T-helper 2 cell treated with Interferon-gamma antibody and Interleukin-4, amounts not matched to agents 100 ng/mL and 5 ng/mL, for 36 hours (primary cell): ENCODE measurements around the gene KCNQ5. TPM values are rescaled to one million over a fixed set of nuclear protein-coding genes. Genes with fewer than 3 reads are reported as not detected.
"Not testable (repeated sequence)": the region's sequence is repeated elsewhere in the genome, so short reads cannot be mapped to it uniquely, and the experiment has no call there.

Experiments
- intact Hi-C: fragments of 100-400 bp; cut with micrococcal nuclease; formaldehyde crosslinking; loops from one replicate; pipeline ENCODE4 v1.15.1; 2023
- total RNA-seq: library from RNA; stranded (reverse); gene quantifications from 2 replicates; pipeline ENCODE4 v1.2.3, GENCODE V29; 2022

KCNQ5 gene
- total RNA-seq, 1 donor from 2014 or later = 13.7 TPM

DNA sequence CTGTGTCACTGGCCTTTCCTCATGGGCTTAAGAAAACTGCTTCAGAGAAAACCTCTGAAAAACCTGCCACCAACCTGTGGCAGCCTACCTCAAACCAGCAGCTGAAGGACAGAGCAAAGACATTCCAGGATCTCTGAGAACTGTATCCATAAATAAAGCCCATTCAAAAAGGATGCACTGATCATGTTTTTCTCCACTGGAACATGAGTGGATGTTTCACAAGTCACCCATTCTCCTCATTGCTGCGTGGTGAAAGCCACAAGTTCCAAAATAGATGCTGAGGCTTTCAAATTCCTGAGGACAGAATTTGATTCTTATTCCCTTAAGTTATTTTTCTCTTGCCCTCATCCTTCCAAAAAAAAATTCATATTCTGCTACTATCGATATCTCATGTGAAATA lies 322.8 kb downstream of the KCNQ5 start:
- intact Hi-C loops = no loop called here

DNA sequence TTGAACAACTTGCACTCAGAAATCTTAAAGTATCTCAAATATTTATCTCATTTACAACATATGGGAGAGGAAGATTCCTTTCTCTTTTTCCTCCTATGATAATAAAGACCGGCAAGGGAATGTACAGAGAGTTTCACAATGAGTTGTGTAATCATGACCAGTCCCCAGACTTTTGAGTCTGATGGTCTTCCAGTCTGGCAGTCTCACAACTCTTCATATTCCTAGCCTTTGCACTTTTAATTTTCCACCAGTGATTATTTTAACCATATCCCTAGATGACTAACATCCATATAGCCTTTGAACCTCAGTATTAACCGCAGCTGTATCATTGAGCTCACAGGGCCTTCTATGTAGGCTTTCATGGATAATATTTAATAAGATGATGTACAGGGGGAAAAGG lies 324.9 kb downstream of the KCNQ5 start:
- intact Hi-C loops = no loop called here

DNA sequence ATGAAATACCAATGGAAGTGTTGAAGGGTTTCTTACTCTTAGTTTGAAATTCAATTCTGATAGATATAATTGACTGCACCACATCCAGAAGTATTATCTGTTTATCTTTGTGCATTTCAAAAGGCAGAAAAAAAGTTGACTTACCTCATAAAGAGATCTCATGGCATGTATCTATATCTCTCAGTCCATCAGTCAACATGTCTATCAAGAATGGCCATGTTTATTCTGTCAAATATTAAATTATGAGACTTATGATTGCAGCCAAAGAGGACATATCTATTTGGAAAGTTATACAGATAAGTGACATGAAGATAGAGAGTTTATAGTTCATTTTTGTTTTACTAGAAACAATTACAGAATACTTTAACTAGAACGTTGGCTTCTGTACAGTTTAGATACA lies 325.7 kb downstream of the KCNQ5 start:
- intact Hi-C loops = no loop called here

DNA sequence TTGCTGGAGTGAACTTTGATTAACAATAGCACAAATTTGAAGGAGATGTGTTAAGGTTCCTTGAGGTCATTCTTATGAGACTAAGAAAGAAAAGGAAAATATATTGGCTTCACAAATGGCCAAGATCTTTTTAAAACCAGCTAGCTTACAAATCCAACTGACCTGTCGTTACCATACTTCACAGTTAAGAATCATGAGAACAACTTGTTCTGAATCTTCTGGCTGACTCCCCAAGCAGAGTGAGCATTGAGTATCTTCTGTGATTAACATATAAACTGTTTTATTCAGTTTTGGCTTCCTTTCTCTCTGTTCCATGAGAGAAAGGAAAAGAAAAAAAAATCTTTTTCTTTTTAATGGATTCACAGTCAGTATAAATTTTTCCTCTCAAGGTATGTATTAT lies 326.3 kb downstream of the KCNQ5 start:
- intact Hi-C loops = no loop called here

DNA sequence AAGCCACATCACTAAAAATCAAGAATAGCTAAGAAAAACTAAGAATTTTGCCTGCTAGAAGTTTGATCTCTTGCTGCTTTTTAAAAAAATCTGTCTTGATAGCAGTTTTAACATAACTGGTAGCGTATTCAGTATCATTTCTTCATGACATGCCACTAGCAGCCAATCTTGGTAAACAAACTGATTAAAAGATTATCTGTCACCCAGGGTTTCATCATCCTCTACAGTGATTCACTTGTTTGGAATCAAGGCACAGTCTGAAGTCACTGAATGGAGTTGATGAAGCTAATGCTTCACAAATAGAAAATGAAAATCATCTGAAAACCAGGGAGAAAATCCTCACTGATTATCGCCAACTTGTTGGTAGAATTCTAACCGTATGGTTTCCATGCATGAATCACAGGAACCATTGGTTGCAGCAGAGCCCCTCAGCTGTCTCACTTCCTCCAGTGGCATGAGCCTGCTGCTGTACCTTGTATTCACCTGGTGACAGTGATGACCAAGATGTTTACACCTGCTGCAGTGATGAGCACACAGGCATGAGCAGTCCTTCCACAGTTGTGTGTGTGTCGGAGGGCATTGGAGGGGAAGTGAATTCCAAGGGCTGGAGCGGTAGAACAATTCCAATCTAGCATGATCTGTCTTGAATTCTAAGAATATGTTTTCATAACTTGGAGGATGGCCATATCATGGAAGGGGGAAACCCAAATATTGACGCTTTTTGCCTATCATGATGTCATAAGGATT lies 328.4 kb downstream of the KCNQ5 start:
- intact Hi-C loops = no loop called here

DNA sequence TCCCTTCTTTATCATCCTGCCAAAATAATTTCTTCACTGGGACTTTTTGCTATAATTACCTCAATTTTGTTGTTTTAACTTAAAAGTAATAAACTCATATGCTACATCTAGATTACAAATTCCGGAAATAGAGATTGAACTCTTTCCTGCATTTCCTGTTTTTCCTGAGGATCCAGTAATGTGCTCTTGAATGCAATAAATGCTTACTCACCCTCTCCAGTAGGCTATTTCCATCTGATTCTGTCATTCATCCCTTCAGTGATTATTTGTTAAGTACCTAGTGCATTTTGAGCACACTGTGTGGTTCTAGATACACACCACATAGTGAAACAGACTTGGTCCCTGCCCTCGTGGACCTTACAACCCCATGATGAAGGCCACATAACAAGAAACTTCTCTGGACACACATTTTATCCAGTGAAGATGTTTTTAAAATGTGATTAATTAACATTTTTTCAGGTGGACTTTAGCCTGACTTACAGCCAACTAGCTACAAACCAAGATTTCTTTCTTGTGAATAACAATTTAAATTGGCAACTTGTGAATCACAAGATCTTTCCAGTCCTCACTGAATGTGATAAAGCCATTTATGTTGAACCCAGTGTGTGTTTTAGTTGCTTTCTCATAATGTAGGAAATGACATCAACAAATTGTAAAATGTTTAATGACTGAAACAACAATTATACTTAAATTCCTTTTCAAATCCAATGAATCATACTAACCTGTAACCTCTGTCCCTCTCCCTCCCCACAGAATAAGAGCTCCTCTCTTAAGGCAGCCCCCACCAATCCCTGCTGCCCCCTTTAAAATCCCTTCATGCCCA lies 331.2 kb downstream of the KCNQ5 start:
- intact Hi-C loops = no loop called here

DNA sequence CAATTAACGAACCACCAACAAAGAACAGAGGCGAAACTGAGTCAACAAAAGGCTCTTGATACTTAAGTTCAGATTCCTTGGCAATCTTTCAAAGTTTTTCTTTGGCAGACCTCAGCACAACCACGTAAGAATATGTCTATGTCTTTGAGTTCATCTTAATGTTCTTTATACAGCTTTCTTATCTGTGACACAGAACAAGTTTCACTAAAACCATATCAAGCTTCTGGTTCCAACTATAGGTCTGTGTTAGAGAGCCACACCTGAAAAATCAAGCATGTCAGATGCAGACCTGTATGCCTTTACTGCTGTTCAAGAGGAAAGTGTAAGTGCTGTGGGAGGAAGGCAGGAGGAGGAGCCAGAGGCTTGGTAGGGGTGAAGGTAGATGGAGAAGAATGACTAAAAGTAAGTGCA lies 332.1 kb downstream of the KCNQ5 start:
- intact Hi-C loops = no loop called here

DNA sequence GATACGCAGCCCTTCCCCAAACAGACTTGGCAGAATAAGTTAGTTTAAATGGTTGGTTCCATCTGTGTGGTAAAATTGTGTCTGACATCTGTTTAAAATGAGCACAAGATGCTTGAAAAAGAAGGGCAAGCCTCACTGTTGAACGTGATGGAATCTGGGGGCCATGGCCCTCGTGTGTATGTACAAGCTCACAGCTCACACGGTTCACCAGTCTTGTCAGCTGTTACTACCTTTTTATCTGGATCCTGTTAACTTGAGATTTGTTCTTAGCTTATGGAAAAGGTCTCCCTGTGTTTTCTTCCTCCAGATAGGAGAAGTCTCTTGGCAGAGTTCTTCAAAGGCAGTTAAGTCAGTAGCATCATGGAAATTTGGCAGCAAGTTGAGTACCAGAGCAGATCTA lies 332.9 kb downstream of the KCNQ5 start:
- intact Hi-C loops = no loop called here

DNA sequence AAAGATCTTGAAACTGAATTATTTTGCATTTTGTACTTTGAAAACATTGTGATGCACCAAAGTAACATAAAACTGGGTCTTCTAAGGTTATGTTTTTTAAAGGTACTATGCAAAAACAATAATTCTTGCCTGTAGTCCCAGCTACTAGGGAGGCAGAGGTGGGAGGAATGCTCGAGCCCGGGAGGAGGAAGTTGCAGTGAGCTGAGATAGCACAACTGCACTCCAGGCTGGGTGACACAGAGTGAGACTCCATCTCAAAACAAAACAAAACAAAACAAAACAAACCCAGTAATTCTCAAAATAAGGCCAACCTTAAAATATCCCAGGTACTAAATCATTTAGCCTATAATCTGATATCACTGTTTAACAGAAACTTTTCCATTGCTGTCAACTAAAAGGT lies 333.8 kb downstream of the KCNQ5 start:
- intact Hi-C loops = no loop called here

DNA sequence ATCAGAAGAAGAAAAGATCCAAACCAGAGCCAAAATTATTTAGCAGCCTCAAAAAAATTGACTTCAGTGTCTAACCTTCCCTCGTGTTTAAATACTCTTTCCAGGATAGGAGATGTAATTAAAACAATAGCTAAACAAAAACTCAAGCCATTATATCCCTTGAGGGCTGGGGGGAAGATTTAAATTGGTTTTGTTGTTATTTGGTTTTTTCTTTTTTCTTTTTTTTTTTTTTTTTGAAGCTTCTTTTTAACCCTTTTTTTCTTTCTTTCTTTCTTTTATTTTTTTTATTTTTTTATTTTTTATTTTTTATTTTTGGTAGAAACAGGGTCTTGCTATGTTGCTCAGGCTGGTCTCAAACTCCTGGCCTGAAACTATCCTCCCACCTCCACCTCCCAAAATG lies 334.4 kb downstream of the KCNQ5 start:
- intact Hi-C loops = no loop called here

DNA sequence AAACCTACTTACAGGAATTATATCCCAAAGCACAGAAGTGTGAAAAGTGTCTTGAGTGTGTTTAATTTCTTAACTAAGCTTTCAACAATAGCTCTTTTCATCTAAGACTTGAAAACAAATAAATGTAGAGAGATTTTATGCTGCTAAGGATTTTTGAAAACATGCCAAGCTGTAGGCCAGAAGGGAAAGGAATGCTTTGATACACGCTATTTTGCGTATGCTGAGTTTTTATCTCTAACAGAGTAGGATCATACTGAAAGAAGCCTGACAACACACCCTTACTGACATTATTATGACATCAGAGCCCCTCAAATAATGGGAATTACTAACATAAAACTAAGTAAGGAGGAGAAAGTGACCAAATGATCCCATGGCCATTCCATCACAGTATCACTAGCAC lies 338.0 kb downstream of the KCNQ5 start:
- intact Hi-C loops = no loop called here

DNA sequence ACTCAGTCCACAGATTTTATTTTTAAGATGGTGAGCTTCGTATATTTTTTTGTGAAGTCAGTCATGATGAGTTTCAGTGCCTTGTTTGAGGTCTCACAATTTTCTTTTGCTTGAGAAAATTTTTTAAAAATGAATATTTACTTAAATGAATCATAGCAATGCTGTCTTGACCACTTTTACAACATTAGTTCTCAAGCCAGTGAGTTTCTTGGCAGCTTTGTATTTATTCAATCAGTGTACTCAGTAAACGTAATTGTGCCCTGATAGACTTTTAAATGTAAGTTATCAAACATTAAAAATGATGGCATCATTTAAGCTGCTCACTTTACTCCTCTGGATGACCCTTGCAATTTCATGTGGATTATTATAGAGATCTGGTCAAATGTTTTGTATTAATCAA lies 342.1 kb downstream of the KCNQ5 start:
- intact Hi-C loops = no loop called here

DNA sequence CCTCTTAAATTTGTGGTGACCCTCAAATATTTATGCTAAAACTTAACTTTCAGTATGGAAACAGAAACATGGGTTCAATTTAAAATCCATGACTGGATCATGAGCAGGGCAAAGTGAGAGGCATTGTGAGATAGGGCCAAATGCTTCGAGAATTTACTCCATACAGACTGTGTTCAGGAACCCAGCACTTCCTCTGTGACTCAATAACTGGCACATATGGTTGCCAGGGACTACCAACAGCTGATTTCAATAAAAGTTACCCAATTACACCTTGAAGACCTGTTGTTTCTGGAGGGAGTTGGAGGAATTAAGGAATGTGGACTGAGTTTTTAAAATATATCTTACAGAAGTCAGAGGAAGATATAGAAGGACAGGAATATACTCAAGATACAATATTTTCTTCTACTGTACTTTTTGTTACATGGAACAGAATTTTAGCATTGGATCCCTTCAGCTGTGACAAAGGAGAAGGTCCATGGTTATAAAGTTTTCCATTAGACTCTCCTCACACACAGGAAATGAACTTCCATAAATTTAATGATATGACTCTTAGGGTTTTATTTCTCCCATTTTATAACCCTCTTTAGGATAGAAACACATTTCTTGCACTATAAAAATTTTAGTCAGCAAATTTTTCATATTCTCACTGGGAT lies 344.9 kb downstream of the KCNQ5 start:
- intact Hi-C loops = no loop called here

DNA sequence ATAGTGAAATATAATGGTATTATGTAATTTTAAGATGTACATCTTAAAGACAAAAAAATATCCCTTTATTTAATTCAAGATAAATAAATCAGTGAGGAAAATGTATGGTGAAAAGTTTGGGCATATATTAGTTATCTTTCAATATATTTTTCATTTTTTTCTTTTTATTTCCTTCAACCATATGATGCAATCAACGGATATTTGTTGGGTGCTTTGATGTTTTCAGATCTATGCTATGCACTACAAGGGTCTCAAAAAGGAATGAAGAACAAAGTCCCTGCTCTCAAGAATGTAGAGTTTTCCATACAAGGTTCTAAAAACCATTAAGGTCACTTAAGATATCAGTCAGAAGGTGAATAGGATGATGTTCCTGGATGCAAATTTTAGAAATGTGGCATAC lies 345.5 kb downstream of the KCNQ5 start:
- intact Hi-C loops = no loop called here

DNA sequence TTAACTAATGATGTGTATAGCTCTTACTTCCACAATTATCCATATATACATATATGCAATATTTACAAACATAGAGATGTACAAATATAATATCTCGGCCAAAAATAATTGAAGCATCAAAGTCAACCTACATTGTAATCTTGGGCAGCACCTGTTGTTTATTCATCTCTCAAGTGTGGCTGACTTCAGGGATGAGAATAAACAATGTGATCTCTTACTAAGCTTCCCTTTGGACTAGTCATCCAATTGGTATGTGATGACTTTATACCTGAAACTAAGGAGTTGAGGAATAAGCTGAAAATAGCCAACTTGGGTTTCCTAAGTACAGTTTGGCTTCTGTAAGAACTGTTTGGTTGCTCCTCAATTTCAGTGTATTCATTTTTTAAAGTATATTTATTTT lies 346.8 kb downstream of the KCNQ5 start:
- intact Hi-C loops = no loop called here

DNA sequence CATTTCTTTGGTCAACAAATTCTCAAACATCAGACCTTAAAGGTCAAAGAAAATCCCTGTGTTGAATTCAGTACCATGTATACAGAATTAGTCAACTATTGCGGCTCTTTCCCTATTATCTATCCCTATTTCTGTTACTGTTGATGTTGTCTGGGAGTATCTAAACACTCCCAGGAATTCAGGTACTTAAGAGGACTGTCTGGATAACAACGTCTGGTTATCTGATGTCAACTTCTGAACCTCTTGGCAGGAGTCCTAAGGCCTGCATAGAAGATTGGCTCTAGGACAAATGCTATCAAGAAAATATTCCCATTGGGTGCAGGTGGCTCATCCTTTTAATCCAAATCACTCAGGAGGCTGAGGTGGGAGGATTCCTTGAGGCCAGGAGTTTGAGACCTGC lies 347.8 kb downstream of the KCNQ5 start:
- intact Hi-C loops = no loop called here

DNA sequence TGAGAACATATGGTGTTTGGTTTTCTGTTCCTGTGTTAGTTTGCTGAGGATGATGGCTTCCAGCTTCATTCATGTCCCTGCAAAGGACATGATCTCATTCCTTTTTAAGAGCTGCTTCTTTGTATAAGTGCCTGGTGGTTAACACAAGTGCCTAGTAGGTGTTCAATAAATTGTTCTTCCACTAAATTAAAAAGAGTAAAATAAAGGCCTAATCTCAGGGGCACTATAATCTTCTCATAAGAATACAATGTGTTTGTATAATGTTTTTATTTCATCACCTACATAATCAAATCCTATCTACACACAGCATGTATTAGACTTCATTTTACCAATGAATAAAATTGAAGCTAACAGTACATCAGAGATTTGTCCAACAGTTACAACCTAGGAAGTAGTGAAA lies 350.7 kb downstream of the KCNQ5 start:
- intact Hi-C loops = no loop called here

DNA sequence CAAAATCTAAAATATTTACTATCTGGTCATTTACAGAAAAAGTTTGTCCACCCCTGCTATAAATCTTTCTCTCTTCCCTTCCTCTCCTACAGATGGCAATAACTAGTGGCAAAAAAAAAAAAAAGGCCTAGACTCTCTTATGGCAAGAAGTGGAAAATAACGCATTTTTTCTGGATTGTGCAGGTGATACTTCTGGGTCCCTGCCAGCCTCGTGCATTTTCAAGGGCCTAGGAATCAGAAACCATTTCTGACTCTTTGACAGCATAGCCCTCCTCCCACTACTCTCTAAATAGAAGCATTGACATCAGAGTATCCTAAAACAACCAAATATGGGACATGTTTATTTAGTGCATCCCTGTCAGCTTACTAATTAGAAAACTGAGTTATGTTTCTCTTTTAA lies 352.4 kb downstream of the KCNQ5 start:
- intact Hi-C loops = no loop called here

DNA sequence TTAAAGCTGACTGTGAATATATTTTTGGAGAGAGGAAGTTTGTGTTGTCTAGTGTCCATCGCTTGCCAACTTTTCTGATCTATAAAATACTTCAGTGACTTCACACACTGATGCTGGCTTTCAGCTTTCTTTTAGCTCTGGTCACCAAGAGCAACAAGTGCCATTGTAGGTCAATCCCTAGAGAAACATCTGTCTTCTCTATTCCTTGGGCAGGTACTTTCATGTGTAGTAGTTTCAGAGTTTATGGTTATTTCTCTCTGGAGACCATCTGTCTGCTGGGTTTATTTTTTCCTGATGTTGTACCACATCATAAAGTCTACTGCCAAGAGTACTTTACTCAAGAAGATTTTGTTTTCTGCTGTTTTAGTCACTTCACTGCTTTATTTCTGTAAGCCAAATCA lies 353.5 kb downstream of the KCNQ5 start:
- intact Hi-C loops = no loop called here

DNA sequence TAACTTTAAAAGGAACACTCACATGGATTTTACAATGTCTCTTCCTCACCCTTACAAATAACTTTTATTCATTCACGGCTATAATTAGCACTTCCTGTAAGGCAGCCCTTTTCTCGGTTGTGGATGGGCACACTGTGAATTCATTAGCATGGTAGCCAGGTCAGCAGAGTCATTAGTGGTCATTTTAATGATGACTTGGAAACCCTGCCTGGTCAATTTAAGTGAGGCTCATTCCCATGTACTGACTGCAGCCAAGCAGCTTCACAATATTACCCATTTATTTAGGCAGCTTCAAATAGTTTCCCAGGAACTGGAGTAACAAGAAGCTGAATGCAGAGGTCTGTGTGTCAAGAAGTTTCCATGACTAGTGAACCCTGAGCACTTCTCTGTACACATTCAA lies 354.6 kb downstream of the KCNQ5 start:
- intact Hi-C loops = no loop called here

DNA sequence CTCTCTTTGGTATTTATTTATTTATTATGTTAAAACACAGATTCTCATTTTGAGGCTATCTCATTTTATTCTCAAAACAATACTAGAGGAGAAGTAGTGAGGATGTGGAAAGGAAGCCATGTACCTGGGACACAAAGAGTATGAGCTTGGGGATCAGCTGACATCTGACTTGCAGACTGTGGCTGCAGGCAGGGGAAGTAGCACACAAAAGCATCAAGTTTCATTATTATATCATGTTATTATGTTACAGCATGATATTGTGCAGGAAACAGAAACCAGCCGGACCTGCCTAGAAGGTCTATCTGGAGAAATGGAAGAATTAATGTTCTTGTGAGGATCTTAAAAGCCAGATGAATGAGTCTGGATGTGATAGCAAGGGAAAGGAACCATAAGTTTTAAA lies 355.2 kb downstream of the KCNQ5 start:
- intact Hi-C loops = no loop called here

DNA sequence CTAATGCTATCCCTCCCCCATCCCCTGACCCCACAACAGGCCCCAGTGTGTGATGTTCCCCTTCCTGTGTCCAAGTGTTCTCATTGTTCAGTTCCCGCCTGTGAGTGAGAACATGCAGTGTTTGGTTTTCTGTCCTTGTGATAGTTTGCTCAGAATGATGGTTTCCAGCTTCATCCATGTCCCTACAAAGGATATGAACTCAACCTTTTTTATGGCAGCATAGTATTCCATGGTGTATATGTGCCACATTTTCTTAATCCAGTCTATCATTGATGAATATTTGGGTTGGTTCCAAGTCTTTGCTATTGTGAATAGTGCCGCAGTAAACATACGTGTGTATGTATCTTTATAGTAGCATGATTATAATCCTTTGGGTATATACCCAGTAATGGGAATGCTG lies 356.9 kb downstream of the KCNQ5 start:
- intact Hi-C loops = not testable (repeated sequence)
